GM12878 (cell line): ENCODE measurements around the gene MTAP. TPM values are rescaled to one million over a fixed set of nuclear protein-coding genes. Genes with fewer than 3 reads are reported as not detected.

Source experiments
- ATAC-seq: fragments of 200-7000 bp; cut with Tn5 transposase; 3 replicates; pipeline ENCODE4 v1.9.1; 2020; ENCODE audit warnings: mild to moderate bottlenecking, moderate library complexity
- BruUV-seq: library from RNA; stranded (reverse); fragments of 400-500 nt; replicated peaks from 2 replicates; lab custom pipeline; 2021; lab: Mats Ljungman, UMichigan
- CTCF ChIA-PET: fragments of 300-600 bp; sonication (Branson Sonifier 250); formaldehyde crosslinking; extraction: SDS; loops from one replicate; lab custom pipeline; 2021; ENCODE audit warnings: inconsistent platforms; lab: Yijun Ruan, JAX
- POLR2A ChIA-PET: fragments of 350-600 bp; formaldehyde crosslinking; extraction: SDS; loops from one replicate; lab custom pipeline; 2021; ENCODE audit warnings: inconsistent platforms; lab: Charles Lee
- RAD21 ChIA-PET: fragments of 300-600 bp; sonication (Branson Sonifier 250); formaldehyde crosslinking; loops from one replicate; lab custom pipeline; 2023; ENCODE audit warnings: antibody characterized with exemption; ENCODE audit not compliant: unreplicated experiment; lab: Charles Lee
- SMC1A ChIA-PET: fragments of 300-600 bp; sonication (Branson Sonifier 250); formaldehyde crosslinking; loops from one replicate; lab custom pipeline; 2023; ENCODE audit not compliant: unreplicated experiment, uncharacterized antibody; lab: Charles Lee
- DNase-seq: peaks from one replicate; pipeline ENCODE4 v3.0.0-alpha.2; 2011; ENCODE audit warnings: low read depth, low spot score
- FAIRE-seq: peaks from 3 replicates; lab custom pipeline; 2011; peaks lifted over from hg19 to GRCh38; lab: Jason Lieb, UNC
- H2AFZ ChIP-seq: 2 replicates; pipeline ENCODE4 v1.6.0; 2011; ENCODE audit warnings: low read depth, low read length, control low read depth; ENCODE audit not compliant: control insufficient read depth
- H3K27ac ChIP-seq: 2 replicates; pipeline ENCODE4 v1.5.1; 2011; ENCODE audit warnings: control low read depth; ENCODE audit not compliant: control insufficient read depth, insufficient read depth
- H3K27me3 ChIP-seq, 2 experiments: replicated peaks in 1 of 2; 2 replicates each; pipeline versions ENCODE4 v1.6.0 to v1.6.1; 2011; ENCODE audit warnings: low read length in 1 of 2; ENCODE audit not compliant: control insufficient read depth in 2 of 2, insufficient read depth in 2 of 2
- H3K36me3 ChIP-seq, 2 experiments: 2 replicates each; pipeline ENCODE4 v1.5.1; 2011; ENCODE audit warnings: low read length in 1 of 2; ENCODE audit not compliant: control insufficient read depth in 2 of 2, insufficient read depth in 2 of 2
- H3K4me1 ChIP-seq: 2 replicates; pipeline ENCODE4 v1.6.1; 2011; ENCODE audit warnings: mild to moderate bottlenecking, low read length, moderate library complexity, mixed read lengths; ENCODE audit not compliant: control insufficient read depth, insufficient read depth
- H3K4me2 ChIP-seq: 2 replicates; pipeline ENCODE4 v1.6.0; 2011; ENCODE audit warnings: control low read depth; ENCODE audit not compliant: control insufficient read depth, insufficient read depth
- H3K4me3 ChIP-seq: fragments of 200-600 bp; sonication (generic); 2 replicates; pipeline ENCODE4 v1.5.1; 2016
- H3K79me2 ChIP-seq: 2 replicates; pipeline ENCODE4 v1.6.0; 2011; ENCODE audit warnings: low read length; ENCODE audit not compliant: control insufficient read depth, insufficient read depth
- H3K9ac ChIP-seq: 2 replicates; pipeline ENCODE4 v1.8.0; 2011; ENCODE audit warnings: low read length, control low read depth, mixed read lengths; ENCODE audit not compliant: control insufficient read depth, insufficient read depth
- H3K9me3 ChIP-seq: replicated peaks from 3 replicates; pipeline ENCODE4 v1.5.1; 2011; ENCODE audit warnings: mild to moderate bottlenecking, low read length; ENCODE audit not compliant: control insufficient read depth, insufficient read depth
- H4K20me1 ChIP-seq: 2 replicates; pipeline ENCODE4 v1.6.0; 2011; ENCODE audit not compliant: control insufficient read depth, insufficient read depth
- BHLHE40 ChIP-seq, 2 experiments: fragments of 450-650 bp in 1 of 2; IDR thresholded peaks; 2 replicates each; pipeline ENCODE4 v1.6.1; 2011 to 2017; ENCODE audit warnings: low read depth in 2 of 2, borderline replicate concordance in 1 of 2, improper control_type of control experiment in 1 of 2, low read length in 1 of 2, mild to moderate bottlenecking in 1 of 2
- BRCA1 ChIP-seq: IDR thresholded peaks from 2 replicates; pipeline ENCODE4 v1.6.1; 2011; ENCODE audit warnings: low read depth, low read length, improper control_type of control experiment
- CHD4 ChIP-seq: fragments of 200-600 bp; sonication (generic); IDR thresholded peaks from 2 replicates; pipeline ENCODE4 v1.6.1; 2016; ENCODE audit warnings: mild to moderate bottlenecking
- KDM1A ChIP-seq: fragments of 200-600 bp; sonication (generic); IDR thresholded peaks from 2 replicates; pipeline ENCODE4 v1.6.1; 2016; ENCODE audit warnings: borderline replicate concordance
- MEF2A ChIP-seq: IDR thresholded peaks from 2 replicates; pipeline ENCODE4 v1.6.1; 2011; ENCODE audit warnings: low read depth, mild to moderate bottlenecking, low read length, moderate library complexity; ENCODE audit not compliant: insufficient read depth
- NFYA ChIP-seq: IDR thresholded peaks from 2 replicates; pipeline ENCODE4 v1.6.1; 2011; ENCODE audit warnings: low read depth, mild to moderate bottlenecking, low read length, improper control_type of control experiment, borderline replicate concordance
- PAX5 ChIP-seq: IDR thresholded peaks from 2 replicates; pipeline ENCODE4 v1.6.1; 2011; ENCODE audit warnings: low read depth, low read length, borderline replicate concordance
- SIN3A ChIP-seq: IDR thresholded peaks from 2 replicates; pipeline ENCODE4 v1.6.1; 2012; ENCODE audit warnings: low read depth, low read length, improper control_type of control experiment
- SMC3 ChIP-seq: IDR thresholded peaks from 2 replicates; pipeline ENCODE4 v1.6.1; 2011; ENCODE audit warnings: low read length, improper control_type of control experiment, borderline replicate concordance
- SREBF2 ChIP-seq: IDR thresholded peaks from 2 replicates; pipeline ENCODE4 v1.6.1; 2012; ENCODE audit warnings: mild to moderate bottlenecking, low read length
- TAF1 ChIP-seq: IDR thresholded peaks from 2 replicates; pipeline ENCODE4 v1.6.1; 2011; ENCODE audit warnings: mild to moderate bottlenecking, low read depth, low read length, borderline replicate concordance
- TARDBP ChIP-seq: IDR thresholded peaks from 2 replicates; pipeline ENCODE4 v1.6.1; 2016; ENCODE audit warnings: borderline replicate concordance
- TBL1XR1 ChIP-seq: IDR thresholded peaks from 2 replicates; pipeline ENCODE4 v1.6.1; 2012; ENCODE audit warnings: low read depth, low read length, improper control_type of control experiment
- TCF12 ChIP-seq: IDR thresholded peaks from 2 replicates; pipeline ENCODE4 v1.6.1; 2011; ENCODE audit warnings: low read depth, mild to moderate bottlenecking, low read length
- WGBS: methylation state at CpG from one replicate; pipeline ENCODE4 v1.1.6; 2016; ENCODE audit warnings: low lambda C conversion rate; ENCODE audit not compliant: insufficient replicate concordance, insufficient coverage; ENCODE audit errors: missing lambda C conversion rate; 5-methylcytosine and 5-hydroxymethylcytosine counted together
- in situ Hi-C: fragments of 300-500 bp; cut with MboI; formaldehyde crosslinking; loops from 9 replicates; pipeline ENCODE4 v1.14.3; 2018; ENCODE audit warnings: mixed read lengths
- intact Hi-C: fragments of 100-400 bp; cut with micrococcal nuclease; formaldehyde crosslinking; loops from one replicate; pipeline ENCODE4 v1.14.2; 2022; ENCODE audit not compliant: unreplicated experiment
- polyA plus RNA-seq, 11 experiments: library from polyadenylated mRNA; depleted of rRNA in 4 of 11; unstranded in 6 of 11; stranded (reverse) in 5 of 11; fragments of >200 nt; fragmentation: Nextera tagmentation in 4 of 11; fragmentation: Illumina TruSeq in 1 of 11; extraction: Ambion mirVana in 4 of 11; extraction: Trizol in 1 of 11; gene quantifications; 1 replicate in 1 of 11; 2 replicates in 10 of 11; pipeline versions ENCODE4 v1.2.1 to v1.2.3, GENCODE V29; 2011 to 2016; ENCODE audit warnings: inconsistent platforms in 2 of 11, missing spikeins in 2 of 11, low read depth in 1 of 11
- total RNA-seq, 4 experiments: library from RNA; depleted of rRNA in 3 of 4; stranded (reverse); fragments of >200 nt in 3 of 4; fragmentation: Illumina TruSeq in 1 of 4; extraction: Trizol in 1 of 4; gene quantifications; 2 replicates each; pipeline versions ENCODE4 v1.2.1 to v1.2.3, GENCODE V29; 2013 to 2021
- TF ChIP-seq, protein P1 (sequence below): fragments of 450-650 bp; IDR thresholded peaks from 2 replicates; pipeline ENCODE4 v1.6.1; 2014; ENCODE audit warnings: mild to moderate bottlenecking

The MTAP gene
- total and polyA plus RNA-seq, 10 of the 15 experiments (the other 5 are each of a cell fraction or from before 2014, with no cell fraction given), result 16.4 to 29.9 (median 22.6) TPM

DNA sequence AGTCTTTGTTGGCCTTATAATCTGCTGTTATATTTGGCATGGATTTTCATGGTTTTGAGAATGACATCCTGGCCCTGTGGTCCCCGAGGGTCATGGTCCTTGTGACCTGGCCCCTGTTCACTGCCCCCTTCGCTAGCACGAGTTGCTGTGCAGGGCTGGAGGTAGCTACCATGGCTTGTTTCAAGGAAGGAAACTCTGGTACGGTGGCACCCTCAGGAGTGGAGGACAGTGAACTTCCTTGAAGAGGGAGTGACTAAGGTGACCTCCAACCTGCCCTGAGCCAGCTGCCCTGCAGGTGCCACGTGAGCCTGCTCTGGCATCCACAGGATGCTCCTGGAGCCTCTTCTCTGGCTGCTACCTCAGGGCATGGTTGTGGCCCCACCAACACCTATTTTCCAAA lies 62.1 kb downstream of the MTAP start:
- Histone ChIP-seq H3K9ac (no peak overlapping the region), H3K4me2 (no peak overlapping the region), H3K9me3 (no peaks in the 10 kb centered on the region; the same call in 2 of the 3 replicates), H3K4me3 (no peak overlapping the region), H3K4me1 (no peaks in the 10 kb centered on the region), H3K79me2 (no peaks in the 10 kb centered on the region), H2AFZ (no peak overlapping the region), H3K27me3 (no peaks in the 10 kb centered on the region), H3K27ac (no peak overlapping the region), H4K20me1 (no peaks in the 10 kb centered on the region), H3K36me3 (peaks cover 0 to 14% of the 10 kb centered on the region in 2 experiments; a peak in 3 of 4 replicates)
- ATAC-seq, result no peak
- RAD21 ChIA-PET, result interaction anchor here (0.6 kb wide), 1 partner anchor 1929 kb away, joined by 3 read pairs; no protein-coding TSS in a partner anchor
- intact Hi-C loops (no loop called here), in situ Hi-C loops (no loop called here)
- POLR2A ChIA-PET, result no interaction called here
- SMC1A ChIA-PET, result interaction anchor here (0.6 to 2.1 kb wide), 3 partner anchors 10 to 191 kb away, joined by 3 to 10 read pairs (median 4); no protein-coding TSS in a partner anchor
- BruUV-seq, result no TSS peak
- FAIRE-seq, result no peak
- WGBS, result 95% methylated on average over 5 of the region's 5 CpGs
- TF ChIP-seq CHD4, result no peak
- no peak for TF ChIP-seq SMC3
- TF ChIP-seq BHLHE40 (IDR thresholded peaks at IDR 0.05; ENCODE audit: borderline replicate concordance in 1 of 2, low read depth in 2 of 2, low read length in 1 of 2), result no peak
- no peak for TF ChIP-seq TCF12
- no peak for TF ChIP-seq NFYA
- TF ChIP-seq KDM1A, result no peak
- no peak for TF ChIP-seq PAX5
- TF ChIP-seq, protein P1, sequence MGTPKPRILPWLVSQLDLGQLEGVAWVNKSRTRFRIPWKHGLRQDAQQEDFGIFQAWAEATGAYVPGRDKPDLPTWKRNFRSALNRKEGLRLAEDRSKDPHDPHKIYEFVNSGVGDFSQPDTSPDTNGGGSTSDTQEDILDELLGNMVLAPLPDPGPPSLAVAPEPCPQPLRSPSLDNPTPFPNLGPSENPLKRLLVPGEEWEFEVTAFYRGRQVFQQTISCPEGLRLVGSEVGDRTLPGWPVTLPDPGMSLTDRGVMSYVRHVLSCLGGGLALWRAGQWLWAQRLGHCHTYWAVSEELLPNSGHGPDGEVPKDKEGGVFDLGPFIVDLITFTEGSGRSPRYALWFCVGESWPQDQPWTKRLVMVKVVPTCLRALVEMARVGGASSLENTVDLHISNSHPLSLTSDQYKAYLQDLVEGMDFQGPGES, result no peak
- TF ChIP-seq SREBF2, result no peak
- no peak for TF ChIP-seq SIN3A
- TF ChIP-seq TBL1XR1, result no peak
- no peak for TF ChIP-seq TAF1
- TF ChIP-seq TARDBP, result no peak
- TF ChIP-seq MEF2A, result no peak
- TF ChIP-seq BRCA1, result no peak
- CTCF ChIA-PET, result interaction anchor here (0.6 kb wide), 1 partner anchor 51 kb away, joined by 4 read pairs; no protein-coding TSS in a partner anchor
- no peak for DNase-seq
